GM12872 (cell line): Measurements from ENCODE around the gene MVB12A.

ENCODE experiments used
- TF ChIP-seq, protein P1 (sequence below): IDR thresholded peaks from 3 replicates; pipeline ENCODE4 v1.5.1; 2011; ENCODE audit warnings: low read depth, mild to moderate bottlenecking, low read length, moderate library complexity; ENCODE audit not compliant: insufficient read depth

The MVB12A gene

DNA sequence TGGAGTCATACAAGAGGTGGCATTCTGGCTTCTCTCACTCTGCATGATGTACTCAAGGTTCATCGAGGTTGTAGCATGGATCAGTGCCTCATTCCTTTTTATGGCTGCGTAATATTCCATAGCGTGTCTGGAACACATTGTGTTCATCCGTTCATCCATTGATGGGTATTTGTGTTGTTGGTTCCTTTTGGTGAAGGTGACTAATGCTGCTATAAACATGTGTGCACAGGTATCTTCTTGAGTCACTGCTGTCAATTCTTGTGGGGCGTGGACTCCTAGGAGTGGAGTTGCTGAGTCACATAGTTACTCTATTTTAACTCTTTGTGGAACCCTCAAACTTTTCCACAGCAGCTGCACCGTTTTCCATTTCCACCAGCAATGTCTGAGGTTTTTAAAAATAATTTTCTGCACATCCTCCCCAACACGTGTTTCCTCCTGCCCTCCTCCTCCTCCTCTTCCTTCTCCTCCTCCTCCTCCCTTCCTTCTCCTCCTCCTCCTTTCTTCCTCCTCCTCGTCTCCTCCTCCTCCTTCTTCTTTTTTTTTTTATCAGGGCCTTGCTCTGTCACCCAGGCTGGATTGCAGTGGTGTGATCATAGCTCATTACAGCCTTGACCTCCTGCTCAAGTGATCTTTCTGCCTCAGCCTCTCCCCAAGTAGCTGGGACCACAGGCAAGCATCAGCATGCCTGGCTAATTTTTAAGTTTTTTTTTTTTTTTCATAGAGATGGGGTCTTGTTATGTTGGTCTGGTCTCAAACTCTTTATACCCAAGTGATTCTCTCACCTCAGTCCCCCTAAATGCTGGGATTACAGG is 30.6 kb downstream of the MVB12A start:
- TF ChIP-seq, protein P1, sequence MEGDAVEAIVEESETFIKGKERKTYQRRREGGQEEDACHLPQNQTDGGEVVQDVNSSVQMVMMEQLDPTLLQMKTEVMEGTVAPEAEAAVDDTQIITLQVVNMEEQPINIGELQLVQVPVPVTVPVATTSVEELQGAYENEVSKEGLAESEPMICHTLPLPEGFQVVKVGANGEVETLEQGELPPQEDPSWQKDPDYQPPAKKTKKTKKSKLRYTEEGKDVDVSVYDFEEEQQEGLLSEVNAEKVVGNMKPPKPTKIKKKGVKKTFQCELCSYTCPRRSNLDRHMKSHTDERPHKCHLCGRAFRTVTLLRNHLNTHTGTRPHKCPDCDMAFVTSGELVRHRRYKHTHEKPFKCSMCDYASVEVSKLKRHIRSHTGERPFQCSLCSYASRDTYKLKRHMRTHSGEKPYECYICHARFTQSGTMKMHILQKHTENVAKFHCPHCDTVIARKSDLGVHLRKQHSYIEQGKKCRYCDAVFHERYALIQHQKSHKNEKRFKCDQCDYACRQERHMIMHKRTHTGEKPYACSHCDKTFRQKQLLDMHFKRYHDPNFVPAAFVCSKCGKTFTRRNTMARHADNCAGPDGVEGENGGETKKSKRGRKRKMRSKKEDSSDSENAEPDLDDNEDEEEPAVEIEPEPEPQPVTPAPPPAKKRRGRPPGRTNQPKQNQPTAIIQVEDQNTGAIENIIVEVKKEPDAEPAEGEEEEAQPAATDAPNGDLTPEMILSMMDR = no peak

DNA sequence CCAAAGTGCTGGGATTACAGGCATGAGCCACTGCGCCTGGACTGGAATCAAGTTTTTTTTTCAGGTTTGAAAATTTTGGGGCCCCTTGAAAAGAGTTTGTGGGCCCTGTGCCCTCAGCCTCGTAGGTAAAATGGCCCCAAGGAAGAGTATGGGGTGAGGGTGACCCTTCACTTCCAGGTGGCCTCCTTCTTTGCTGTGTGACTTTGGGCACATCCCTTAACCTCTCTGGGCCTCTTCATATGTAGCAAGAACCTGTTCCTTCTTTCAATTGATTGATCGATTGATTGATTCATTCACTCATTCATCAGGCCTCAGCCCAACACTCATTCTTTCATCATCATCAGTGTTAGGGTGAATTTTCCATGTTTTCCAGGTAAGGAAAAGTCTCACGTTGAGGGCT is 32.0 kb downstream of the MVB12A start:
- TF ChIP-seq, protein P1 = no peak

DNA sequence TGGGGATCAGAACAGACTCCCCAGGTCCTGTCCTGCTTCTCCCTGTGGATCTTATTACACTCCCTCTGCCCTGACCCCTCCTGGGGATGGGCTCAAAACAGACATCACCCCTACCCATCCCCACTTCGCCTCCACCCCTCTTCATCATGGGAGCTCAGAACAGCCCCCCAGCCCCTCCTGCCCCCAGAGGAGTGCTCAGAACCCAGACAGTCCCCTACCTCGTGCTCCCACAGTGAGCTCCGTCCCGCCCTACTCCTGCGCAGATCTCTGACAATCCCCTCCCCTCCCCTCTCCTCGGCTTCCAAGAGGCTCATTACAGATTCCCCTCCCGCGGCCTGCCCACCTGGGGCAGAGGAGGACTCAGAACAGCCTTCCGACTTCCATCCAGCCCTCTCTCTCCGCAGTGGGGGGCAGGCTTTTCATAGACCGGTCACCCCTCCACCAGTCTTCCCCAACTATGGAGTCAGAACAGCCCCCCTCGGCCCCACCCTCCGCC is 34.8 kb downstream of the MVB12A start:
- TF ChIP-seq, protein P1 = no peak

DNA sequence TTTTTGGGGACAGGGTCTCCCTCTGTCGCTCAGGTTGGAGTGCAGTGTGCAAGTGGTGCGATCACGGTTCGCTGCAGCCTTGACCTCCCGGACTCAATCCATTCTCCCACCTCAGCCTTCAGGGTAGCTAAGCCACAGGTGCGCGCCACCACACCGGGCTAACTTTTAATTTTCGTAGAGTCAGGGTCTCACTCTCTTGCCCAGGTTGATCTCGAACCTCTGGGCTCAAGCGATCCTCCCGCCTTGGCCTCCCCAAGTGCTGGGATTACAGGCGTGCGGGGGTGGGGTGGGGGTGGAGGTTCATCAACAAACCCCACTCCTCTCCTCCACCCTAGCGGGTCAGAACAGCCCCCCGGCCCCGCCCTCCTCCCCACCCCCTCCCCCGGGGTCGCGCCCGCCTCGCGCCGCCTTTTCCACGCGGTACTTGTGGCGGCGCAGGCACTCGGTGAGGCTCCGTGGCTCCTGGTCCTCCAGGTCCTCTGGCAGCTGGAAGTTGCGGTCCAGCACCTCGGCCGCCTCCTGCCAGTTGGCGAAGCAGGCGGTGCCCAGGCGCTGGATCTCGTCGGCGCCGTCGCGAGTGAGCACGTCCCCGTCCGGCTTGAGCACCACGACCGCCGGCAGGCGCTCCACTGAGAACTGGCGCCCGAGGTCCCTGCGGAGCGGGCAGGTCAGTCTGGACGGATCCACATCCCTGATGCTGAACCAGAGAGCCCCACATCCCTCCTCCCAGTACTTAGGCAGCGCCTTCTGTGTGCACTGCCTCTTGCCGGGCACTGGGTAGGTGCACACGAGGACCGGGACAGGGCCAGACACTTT is 35.7 kb downstream of the MVB12A start:
- TF ChIP-seq, protein P1 = no peak

DNA sequence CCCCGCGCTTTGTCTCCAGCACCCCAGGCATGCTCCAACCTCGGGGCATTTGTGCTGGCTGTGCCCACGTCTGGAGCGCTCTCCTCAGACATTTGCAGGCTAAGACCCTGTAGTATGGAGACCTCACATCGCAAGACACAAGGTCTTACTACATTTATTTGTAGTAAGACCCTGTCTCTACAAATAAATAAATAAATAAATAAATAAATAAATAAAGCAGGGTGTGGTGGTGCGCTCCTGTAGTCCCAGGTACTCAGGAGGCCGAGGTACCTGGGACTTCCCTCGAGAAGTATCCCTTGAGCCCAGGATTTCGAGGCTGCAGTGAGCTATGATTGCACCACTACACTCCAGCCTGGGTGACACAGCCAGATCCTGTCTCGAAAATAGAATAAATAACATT is 36.3 kb downstream of the MVB12A start:
- TF ChIP-seq, protein P1 = no peak

DNA sequence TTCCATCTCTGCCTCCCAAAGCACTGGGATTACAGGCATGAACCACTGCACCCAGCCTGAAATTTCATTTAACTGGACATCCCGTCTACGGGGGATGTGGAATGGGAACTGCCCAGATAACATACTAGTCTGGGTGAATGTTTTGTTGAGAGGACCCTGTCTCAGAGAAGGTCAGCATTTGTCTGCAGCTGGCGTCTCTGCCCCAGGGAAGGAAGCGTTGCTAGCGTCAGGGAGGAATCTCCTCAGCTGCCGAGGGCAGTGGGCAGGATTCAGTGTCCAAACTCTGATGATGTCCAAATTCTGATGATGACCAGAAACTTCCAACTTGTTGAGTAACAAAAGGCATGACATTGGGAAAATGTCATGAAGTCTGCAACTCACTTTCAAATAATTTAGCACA is 37.8 kb downstream of the MVB12A start:
- TF ChIP-seq, protein P1 = no peak

DNA sequence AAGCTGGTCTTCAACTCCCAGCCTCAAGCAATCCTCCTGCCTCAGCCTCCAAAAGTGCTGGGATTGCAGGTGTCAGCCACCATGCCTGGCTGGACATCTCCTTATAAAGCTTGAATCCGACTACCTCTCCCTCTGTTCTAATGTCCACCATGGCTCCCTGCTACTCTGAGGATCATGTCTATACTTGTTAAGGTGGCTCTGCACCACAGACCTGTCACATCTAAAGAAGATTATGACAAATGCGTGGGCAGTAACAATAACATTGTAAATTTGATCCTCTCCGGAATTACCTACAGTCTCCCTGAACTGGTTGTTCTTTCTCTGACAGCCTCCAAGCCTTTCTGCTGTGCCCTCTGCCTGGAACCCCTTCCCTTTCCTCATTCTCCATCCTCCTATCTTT is 39.1 kb downstream of the MVB12A start:
- TF ChIP-seq, protein P1 = no peak
